H1 (cell line): ENCODE measurements around the gene SIK3. TPM values are rescaled to one million over a fixed set of nuclear protein-coding genes. Genes with fewer than 3 reads are reported as not detected.

ENCODE experiments used
- CTCF ChIA-PET: fragments of 300-600 bp; sonication (Branson Sonifier 250); formaldehyde crosslinking; loops from one replicate; lab custom pipeline; 2021; ENCODE audit not compliant: partially characterized antibody; lab: Charles Lee
- POLR2A ChIA-PET: fragments of 300-600 bp; sonication (Branson Sonifier 250); formaldehyde crosslinking; loops from one replicate; lab custom pipeline; 2021; ENCODE audit warnings: inconsistent platforms; ENCODE audit not compliant: partially characterized antibody; lab: Charles Lee
- DNase-seq, 2 experiments: peaks; one replicate each; pipeline versions ENCODE4 v3.0.0 to v3.0.0-alpha.2; 2010 to 2022; ENCODE audit warnings: low spot score in 2 of 2, low read depth in 1 of 2, mixed read lengths in 1 of 2
- FAIRE-seq: peaks from 2 replicates; lab custom pipeline; 2011; peaks lifted over from hg19 to GRCh38; lab: Jason Lieb, UNC
- H2AFZ ChIP-seq: 2 replicates; pipeline ENCODE4 v1.8.1; 2012; ENCODE audit warnings: low read length, inconsistent platforms
- H2AK5ac ChIP-seq: 2 replicates; pipeline ENCODE4 v1.6.1; 2013; ENCODE audit warnings: low read depth, low read length
- H2BK120ac ChIP-seq: replicated peaks from 2 replicates; pipeline ENCODE3; 2013; ENCODE audit warnings: low read depth, low read length, inconsistent platforms
- H2BK12ac ChIP-seq: 2 replicates; pipeline ENCODE4 v1.6.1; 2013; ENCODE audit warnings: low read depth, low read length
- H2BK15ac ChIP-seq: 2 replicates; pipeline ENCODE4 v1.6.1; 2013; ENCODE audit warnings: low read length
- H2BK20ac ChIP-seq: 2 replicates; pipeline ENCODE4 v1.6.1; 2013; ENCODE audit warnings: low read length
- H2BK5ac ChIP-seq: 2 replicates; pipeline ENCODE4 v1.6.1; 2013; ENCODE audit warnings: low read depth, low read length
- H3K14ac ChIP-seq: 2 replicates; pipeline ENCODE4 v1.6.1; 2013; ENCODE audit warnings: inconsistent platforms; ENCODE audit not compliant: insufficient read length
- H3K18ac ChIP-seq: 2 replicates; pipeline ENCODE4 v1.6.1; 2013; ENCODE audit warnings: low read length; ENCODE audit errors: extremely low read depth
- H3K23ac ChIP-seq: 2 replicates; pipeline ENCODE4 v1.6.1; 2013; ENCODE audit warnings: inconsistent platforms; ENCODE audit not compliant: insufficient read length
- H3K23me2 ChIP-seq: 2 replicates; pipeline ENCODE4 v1.6.1; 2013; ENCODE audit warnings: low read depth, low read length
- H3K27ac ChIP-seq: 2 replicates; pipeline ENCODE4 v1.6.1; 2011; ENCODE audit warnings: low read depth, low read length, inconsistent platforms
- H3K27me3 ChIP-seq, 4 experiments: replicated peaks in 1 of 4; 1 replicate in 1 of 4; 2 replicates in 3 of 4; pipeline versions ENCODE4 v1.6.1 to v1.8.1; 2011 to 2013; ENCODE audit warnings: low read length in 3 of 4, mild to moderate bottlenecking in 3 of 4, inconsistent platforms in 2 of 4, mixed read lengths in 2 of 4, moderate library complexity in 1 of 4; ENCODE audit not compliant: control insufficient read depth in 3 of 4, insufficient read depth in 3 of 4; ENCODE audit errors: extremely low read depth in 1 of 4
- H3K36me3 ChIP-seq, 4 experiments: 2 replicates each; pipeline versions ENCODE4 v1.6.1 to v1.8.1; 2011 to 2013; ENCODE audit warnings: mild to moderate bottlenecking in 4 of 4, low read length in 3 of 4, moderate library complexity in 2 of 4, control low read depth in 1 of 4, inconsistent platforms in 1 of 4; ENCODE audit not compliant: insufficient read depth in 4 of 4, control insufficient read depth in 2 of 4
- H3K4ac ChIP-seq: replicated peaks from 2 replicates; pipeline ENCODE3; 2013; ENCODE audit warnings: low read length, low read depth, mixed read lengths, inconsistent platforms; ENCODE audit not compliant: insufficient read length
- H3K4me1 ChIP-seq, 4 experiments: replicated peaks in 1 of 4; 1 replicate in 1 of 4; 2 replicates in 3 of 4; pipeline versions ENCODE4 v1.6.1 to v1.8.1; 2011 to 2013; ENCODE audit warnings: low read length in 3 of 4, inconsistent platforms in 2 of 4, mixed read lengths in 1 of 4; ENCODE audit not compliant: insufficient read depth in 4 of 4, control insufficient read depth in 3 of 4
- H3K4me2 ChIP-seq, 2 experiments: 2 replicates each; pipeline versions ENCODE4 v1.6.1 to v1.8.1; 2011 to 2013; ENCODE audit warnings: low read depth in 2 of 2, low read length in 2 of 2, control low read depth in 1 of 2, inconsistent platforms in 1 of 2, mild to moderate bottlenecking in 1 of 2; ENCODE audit not compliant: insufficient read depth in 1 of 2
- H3K4me3 ChIP-seq, 4 experiments: fragments of 200-600, 300-600 bp in 1 of 4; sonication (generic), shearing (Covaris generic), sonication (Bioruptor Twin) in 1 of 4; 2 replicates each; pipeline versions ENCODE4 v1.5.1 to v1.8.1; 2011 to 2016; ENCODE audit warnings: low read length in 4 of 4, low read depth in 3 of 4, control low read depth in 2 of 4, inconsistent platforms in 2 of 4, mild to moderate bottlenecking in 2 of 4, mixed read lengths in 1 of 4, moderate library complexity in 1 of 4; ENCODE audit not compliant: insufficient read depth in 2 of 4; ENCODE audit errors: extremely low read depth in 1 of 4
- H3K56ac ChIP-seq: replicated peaks from 2 replicates; pipeline ENCODE3; 2013; ENCODE audit warnings: low read depth, mild to moderate bottlenecking, mixed read lengths, low read length, inconsistent platforms; ENCODE audit not compliant: insufficient read length
- H3K79me1 ChIP-seq: 2 replicates; pipeline ENCODE4 v1.6.1; 2013; ENCODE audit warnings: low read depth, low read length, control low read depth
- H3K79me2 ChIP-seq, 2 experiments: 2 replicates each; pipeline versions ENCODE4 v1.6.1 to v1.8.1; 2012 to 2013; ENCODE audit warnings: low read length in 2 of 2, mild to moderate bottlenecking in 2 of 2, inconsistent platforms in 1 of 2; ENCODE audit not compliant: insufficient read depth in 2 of 2, control insufficient read depth in 1 of 2
- H3K9ac ChIP-seq, 4 experiments: replicated peaks in 1 of 4; 1 replicate in 1 of 4; 2 replicates in 3 of 4; pipeline versions ENCODE4 v1.6.1 to v1.8.1; 2011 to 2013; ENCODE audit warnings: low read depth in 3 of 4, low read length in 3 of 4, control low read depth in 2 of 4, mild to moderate bottlenecking in 2 of 4, moderate library complexity in 2 of 4, inconsistent platforms in 1 of 4; ENCODE audit errors: extremely low read depth in 1 of 4
- H3K9me3 ChIP-seq, 2 experiments: 2 replicates each; pipeline versions ENCODE4 v1.6.1 to v1.8.1; 2012 to 2013; ENCODE audit warnings: mild to moderate bottlenecking in 2 of 2, moderate library complexity in 2 of 2, control low read depth in 1 of 2, inconsistent platforms in 1 of 2, low read depth in 1 of 2, low read length in 1 of 2, mixed read lengths in 1 of 2; ENCODE audit not compliant: insufficient read depth in 2 of 2
- H4K20me1 ChIP-seq, 2 experiments: replicated peaks in 1 of 2; 2 replicates each; pipeline versions ENCODE3 to v1.8.1; 2011 to 2013; ENCODE audit warnings: inconsistent platforms in 2 of 2, low read length in 2 of 2, mild to moderate bottlenecking in 1 of 2; ENCODE audit not compliant: insufficient read depth in 2 of 2, control insufficient read depth in 1 of 2
- H4K5ac ChIP-seq: 2 replicates; pipeline ENCODE4 v1.6.1; 2013; ENCODE audit warnings: low read length, low read depth, mixed read lengths, inconsistent platforms; ENCODE audit not compliant: insufficient read length
- H4K8ac ChIP-seq: 2 replicates; pipeline ENCODE4 v1.8.0; 2013; ENCODE audit warnings: mild to moderate bottlenecking, moderate library complexity, low read length, inconsistent platforms; ENCODE audit not compliant: insufficient read depth; ENCODE audit errors: extremely low read depth
- H4K91ac ChIP-seq: replicated peaks from 2 replicates; pipeline ENCODE3; 2013; ENCODE audit warnings: low read length, mixed read lengths, inconsistent platforms; ENCODE audit not compliant: insufficient read length
- BCL11A ChIP-seq, 2 experiments: IDR thresholded peaks; one replicate each; pipeline ENCODE4 v1.6.1; 2011; ENCODE audit warnings: low read depth in 2 of 2, low read length in 2 of 2, mild to moderate bottlenecking in 2 of 2
- CTCF ChIP-seq, 3 experiments: IDR thresholded peaks; 1 replicate in 2 of 3; 2 replicates in 1 of 3; pipeline versions ENCODE4 v1.5.1 to v1.6.1; 2011; ENCODE audit warnings: low read length in 3 of 3, mild to moderate bottlenecking in 3 of 3, inconsistent platforms in 2 of 3, low read depth in 1 of 3, moderate library complexity in 1 of 3; ENCODE audit not compliant: insufficient read depth in 1 of 3; ENCODE audit errors: control extremely low read depth in 1 of 3
- KDM1A ChIP-seq: fragments of 200-600, 300-600 bp; sonication (generic); IDR thresholded peaks from 2 replicates; pipeline ENCODE4 v1.7.1; 2016; ENCODE audit warnings: mild to moderate bottlenecking, low read length, borderline replicate concordance
- KDM4A ChIP-seq: IDR thresholded peaks from one replicate; pipeline ENCODE4 v1.7.1; 2012; ENCODE audit warnings: low read depth, mild to moderate bottlenecking, moderate library complexity, low read length, inconsistent platforms; ENCODE audit not compliant: severe bottlenecking
- RNF2 ChIP-seq: fragments of 200-900, 300-1000 bp; sonication (generic); IDR thresholded peaks from 2 replicates; pipeline ENCODE4 v1.7.1; 2016; ENCODE audit warnings: borderline replicate concordance, low read depth, mild to moderate bottlenecking, antibody characterized with exemption, low read length; ENCODE audit not compliant: poor library complexity, severe bottlenecking; ENCODE audit errors: missing control alignments
- SRF ChIP-seq: IDR thresholded peaks from 2 replicates; pipeline ENCODE4 v1.6.1; 2011; ENCODE audit warnings: mild to moderate bottlenecking, low read depth, low read length, moderate library complexity
- USF2 ChIP-seq: IDR thresholded peaks from 2 replicates; pipeline ENCODE4 v1.6.1; 2011; ENCODE audit warnings: low read length, improper control_type of control experiment
- WGBS, 2 experiments: shearing (Covaris generic) in 1 of 2; methylation state at CpG; one replicate each; pipeline versions ENCODE4 v1.1.6 to v1.1.7; 2013 to 2015; ENCODE audit warnings: low lambda C conversion rate in 2 of 2, mixed read lengths in 2 of 2, inconsistent platforms in 1 of 2, low coverage in 1 of 2, missing lambda C conversion rate in 1 of 2; ENCODE audit not compliant: insufficient replicate concordance in 2 of 2, insufficient coverage in 1 of 2, insufficient read length in 1 of 2; ENCODE audit errors: extremely low coverage in 1 of 2, missing lambda C conversion rate in 1 of 2; 5-methylcytosine and 5-hydroxymethylcytosine counted together
- polyA plus RNA-seq, 7 experiments: library from polyadenylated mRNA; depleted of rRNA in 3 of 7; stranded (reverse) in 5 of 7; unstranded in 2 of 7; fragments of >200 nt in 5 of 7; fragments of 200-250 nt in 2 of 7; gene quantifications; 1 replicate in 5 of 7; 2 replicates in 1 of 7; 4 replicates in 1 of 7; pipeline versions ENCODE4 v1.2.1 to v1.2.3, GENCODE V29; 2011 to 2013; ENCODE audit warnings: missing spikeins in 2 of 7, mixed read lengths in 2 of 7
- total RNA-seq: library from RNA; stranded (reverse); fragmentation: NEBNext Ultra II Directional; extraction: Animal tissue kit (Norgen Biotek cat#: 25700); gene quantifications from 2 replicates; pipeline ENCODE4 v1.2.1, GENCODE V29; 2021

SIK3 gene
- total and polyA plus RNA-seq, 2 of the 8 experiments (the other 6 are each of a cell fraction or from before 2014, with no cell fraction given) = 19.9 to 32.1 TPM

GRCh38 chr11:116990811-116991210 is 107.4 kb downstream of the SIK3 start:
- Histone ChIP-seq H3K79me1 (peaks cover 3% of the 10 kb centered on the region), H4K20me1 (peaks cover 8 to 13% of the 10 kb centered on the region in 2 experiments), H2AFZ (no peak overlapping the region), H4K91ac (no peak overlapping the region), H3K9ac (no peak overlapping the region), H3K36me3 (no peaks in the 10 kb centered on the region), H3K14ac (no peak overlapping the region), H3K4me1 (peaks cover 0 to 9% (median 7%) of the 10 kb centered on the region in 4 experiments; a peak in 5 of 7 replicates), H3K18ac (no peak overlapping the region), H2BK12ac (no peak overlapping the region), H2BK5ac (no peak overlapping the region), H3K27me3 (no peaks in the 10 kb centered on the region), H4K5ac (no peak overlapping the region), H3K27ac (no peak overlapping the region), H3K4me3 (no peak overlapping the region), H3K4me2 (no peak overlapping the region), H2AK5ac (no peak overlapping the region), H3K9me3 (no peaks in the 10 kb centered on the region), H4K8ac (no peak overlapping the region), H2BK120ac (no peak overlapping the region), H3K4ac (no peak overlapping the region), H3K23me2 (no peaks in the 10 kb centered on the region), H3K56ac (no peak overlapping the region), H2BK15ac (no peak overlapping the region), H2BK20ac (no peak overlapping the region), H3K23ac (no peak overlapping the region), H3K79me2 (peaks cover 0 to 82% of the 10 kb centered on the region in 2 experiments; a peak in 2 of 4 replicates)
- FAIRE-seq (no peak), DNase-seq (no peak)
- CTCF ChIA-PET = interaction anchor here (1.2 kb wide), 1 partner anchor 10 kb away, joined by 6 read pairs; no protein-coding TSS in a partner anchor
- POLR2A ChIA-PET = no interaction called here
- WGBS, 2 experiments = 85% methylated on average over 1 of the region's 1 CpG; no CpG with 5 or more reads in 1 of the 2 experiments
- no peak for TF ChIP-seq CTCF (IDR thresholded peaks at IDR 0.05; ENCODE audit: control extremely low read depth in 1 of 3, insufficient read depth in 1 of 3, low read depth in 1 of 3, low read length in 3 of 3)
- TF ChIP-seq SRF = no peak
- TF ChIP-seq KDM4A = no peak
- TF ChIP-seq BCL11A (IDR thresholded peaks at IDR 0.05; ENCODE audit: low read depth in 2 of 2, low read length in 2 of 2) = no peak
- no peak for TF ChIP-seq KDM1A
- no peak for TF ChIP-seq USF2
- no peak for TF ChIP-seq RNF2
